CD8-positive, alpha-beta memory T cell (primary cell): Measurements from ENCODE around the gene TASOR2. TPM values are rescaled to one million over a fixed set of nuclear protein-coding genes. Genes with fewer than 3 reads are reported as not detected.
A peak's percentile ranks its signal among the peaks of the same experiment; 100 is the strongest.

Experiments used
- CTCF ChIA-PET: fragments of 350-600 bp; sonication (Branson Sonifier 250); formaldehyde crosslinking; loops from one replicate; lab custom pipeline; 2021; ENCODE audit warnings: antibody characterized with exemption; lab: Charles Lee
- POLR2A ChIA-PET: fragments of 350-600 bp; sonication (Branson Sonifier 250); formaldehyde crosslinking; loops from one replicate; lab custom pipeline; 2021; ENCODE audit warnings: antibody characterized with exemption; lab: Charles Lee
- DNase-seq, 5 donors: peaks; one replicate each; pipeline versions ENCODE4 v3.0.0 to v3.0.0-alpha.2; 2020 to 2022; ENCODE audit warnings: mixed read lengths in 1 of 5
- H3K27ac ChIP-seq: one replicate; pipeline ENCODE4 v1.7.0; 2013; ENCODE audit warnings: low read depth, mild to moderate bottlenecking, low read length, moderate library complexity
- H3K27me3 ChIP-seq: 2 replicates; pipeline ENCODE4 v1.7.0; 2013; ENCODE audit warnings: low read length, mild to moderate bottlenecking; ENCODE audit not compliant: insufficient read depth, poor library complexity, severe bottlenecking
- H3K36me3 ChIP-seq: 2 replicates; pipeline ENCODE4 v1.7.0; 2013; ENCODE audit warnings: mild to moderate bottlenecking, low read length, moderate library complexity; ENCODE audit not compliant: insufficient read depth
- H3K4me1 ChIP-seq: 2 replicates; pipeline ENCODE4 v1.7.0; 2013; ENCODE audit warnings: mild to moderate bottlenecking, low read length, moderate library complexity; ENCODE audit not compliant: insufficient read depth
- H3K4me3 ChIP-seq: 2 replicates; pipeline ENCODE4 v1.7.0; 2013; ENCODE audit warnings: mild to moderate bottlenecking, low read length
- H3K9me3 ChIP-seq: 2 replicates; pipeline ENCODE4 v1.7.0; 2013; ENCODE audit warnings: mild to moderate bottlenecking, low read length
- H3K27ac Mint-ChIP-seq, 8 donors: one replicate each; pipeline ENCODE4 v1.8.0; 2020 to 2021; ENCODE audit warnings: mixed read lengths in 8 of 8, mild to moderate bottlenecking in 6 of 8, inconsistent platforms in 3 of 8, moderate library complexity in 3 of 8
- H3K27me3 Mint-ChIP-seq, 2 donors: one replicate each; pipeline ENCODE4 v1.8.0; 2020 to 2021; ENCODE audit warnings: mixed read lengths in 2 of 2, mild to moderate bottlenecking in 1 of 2, moderate library complexity in 1 of 2
- H3K36me3 Mint-ChIP-seq, 3 donors: one replicate each; pipeline ENCODE4 v1.8.0; 2020 to 2021; ENCODE audit warnings: mixed read lengths in 3 of 3, inconsistent platforms in 1 of 3, mild to moderate bottlenecking in 1 of 3
- H3K4me1 Mint-ChIP-seq, 3 donors: one replicate each; pipeline ENCODE4 v1.8.0; 2020 to 2021; ENCODE audit warnings: mixed read lengths in 3 of 3, inconsistent platforms in 1 of 3, mild to moderate bottlenecking in 1 of 3
- H3K4me3 Mint-ChIP-seq, 7 donors: one replicate each; pipeline ENCODE4 v1.8.0; 2020 to 2021; ENCODE audit warnings: mixed read lengths in 7 of 7, mild to moderate bottlenecking in 6 of 7, moderate library complexity in 4 of 7, inconsistent platforms in 2 of 7
- H3K9me3 Mint-ChIP-seq, 5 donors: one replicate each; pipeline ENCODE4 v1.8.0; 2020 to 2022; ENCODE audit warnings: mixed read lengths in 5 of 5, mild to moderate bottlenecking in 3 of 5, moderate library complexity in 2 of 5, inconsistent platforms in 1 of 5
- polyA plus RNA-seq: library from polyadenylated mRNA; unstranded; fragments of 300-500 nt; fragmentation: Illumina TruSeq; gene quantifications from one replicate; pipeline ENCODE4 v1.2.3, GENCODE V29; 2021
- total RNA-seq, 2 experiments: library from RNA; stranded (reverse); gene quantifications; one replicate each; pipeline ENCODE4 v1.2.3, GENCODE V29; 2021

The TASOR2 gene
- total and polyA plus RNA-seq, 3 experiments from 2014 or later = 11.6 to 74.2 (median 71.2) TPM

- Mint-ChIP-seq H3K4me3 (no peak overlapping the region), H3K27me3 (peaks cover 0 to 2% of the 10 kb centered on the region in 2 donors), H3K36me3 (no peaks in the 10 kb centered on the region), H3K9me3 (no peaks in the 10 kb centered on the region), H3K27ac (peak overlapping the region in 3 of 8 donors; percentile 22 to 64 (median 28)), H3K4me1 (peaks cover 18 to 46% (median 33%) of the 10 kb centered on the region in 3 donors)
- no peak for DNase-seq
- H3K9me3 ChIP-seq = no peaks in the 10 kb centered on the region
- CTCF ChIA-PET = interaction anchor here (0.7 to 1.0 kb wide), 2 partner anchors 9 to 56 kb away, joined by 3 read pairs; no protein-coding TSS in a partner anchor
- no peak overlapping the region for H3K4me3 ChIP-seq
- POLR2A ChIA-PET = interaction anchor here (0.6 to 0.7 kb wide), 2 partner anchors 10 to 32 kb away, joined by 4 to 5 read pairs; no protein-coding TSS in a partner anchor
- H3K27me3 ChIP-seq = no peaks in the 10 kb centered on the region
- peaks cover 22% of the 10 kb centered on the region for H3K4me1 ChIP-seq
- no peaks in the 10 kb centered on the region for H3K36me3 ChIP-seq
- no peak overlapping the region for H3K27ac ChIP-seq
These were observed 24.7 kb upstream of the TASOR2 start for GRCh38 chr10:5659702-5660528.

- Mint-ChIP-seq H3K27me3 (peaks cover 0 to 4% of the 10 kb centered on the region in 2 donors), H3K36me3 (no peaks in the 10 kb centered on the region)
- H3K27ac ChIP-seq = no peak overlapping the region
These were observed 23.6 kb upstream of the TASOR2 start for GRCh38 chr10:5661043-5661442.

GRCh38 chr10:5662708-5663579 is 21.7 kb upstream of the TASOR2 start:
- H3K27ac Mint-ChIP-seq = peak overlapping the region in 1 of 8 donors; percentile 37

More at GRCh38 chr10:5661043-5661442, 23.6 kb upstream of the TASOR2 start:
- H3K27me3 ChIP-seq = no peaks in the 10 kb centered on the region
- Mint-ChIP-seq H3K27ac (peak overlapping the region in 1 of 8 donors; percentile 6), H3K9me3 (no peaks in the 10 kb centered on the region), H3K4me3 (no peak overlapping the region), H3K4me1 (peaks cover 21 to 43% (median 35%) of the 10 kb centered on the region in 3 donors)
- no peak overlapping the region for H3K4me3 ChIP-seq
- no peaks in the 10 kb centered on the region for H3K9me3 ChIP-seq
- CTCF ChIA-PET = interaction anchor here (0.7 kb wide), 1 partner anchor 54 kb away, joined by 3 read pairs; no protein-coding TSS in a partner anchor
- no peaks in the 10 kb centered on the region for H3K36me3 ChIP-seq
- DNase-seq = no peak
- POLR2A ChIA-PET = no interaction called here
- peaks cover 23% of the 10 kb centered on the region for H3K4me1 ChIP-seq

GRCh38 chr10:5663692-5664427 is 20.8 kb upstream of the TASOR2 start:
- ChIA-PET POLR2A (no interaction called here), CTCF (no interaction called here)
- peaks cover 22 to 41% (median 33%) of the 10 kb centered on the region in 3 donors for H3K4me1 Mint-ChIP-seq
- DNase-seq = no peak
- H3K27ac ChIP-seq = no peak overlapping the region
- H3K36me3 Mint-ChIP-seq = peaks cover 0 to 3% (median 0%) of the 10 kb centered on the region in 3 donors
- peak overlapping the region in 2 of 7 donors; percentile 22 to 70 for H3K4me3 Mint-ChIP-seq
- H3K27me3 Mint-ChIP-seq = peaks cover 0 to 4% of the 10 kb centered on the region in 2 donors
- no peaks in the 10 kb centered on the region for H3K36me3 ChIP-seq
- no peaks in the 10 kb centered on the region for H3K9me3 Mint-ChIP-seq
- no peaks in the 10 kb centered on the region for H3K27me3 ChIP-seq
- H3K27ac Mint-ChIP-seq = no peak overlapping the region
- no peak overlapping the region for H3K4me3 ChIP-seq
- H3K4me1 ChIP-seq = peaks cover 17% of the 10 kb centered on the region
- H3K9me3 ChIP-seq = no peaks in the 10 kb centered on the region

More at GRCh38 chr10:5662708-5663579, 21.7 kb upstream of the TASOR2 start:
- Histone ChIP-seq H3K27ac (no peak overlapping the region), H3K4me1 (peaks cover 17% of the 10 kb centered on the region), H3K36me3 (no peaks in the 10 kb centered on the region), H3K9me3 (no peaks in the 10 kb centered on the region), H3K4me3 (no peak overlapping the region), H3K27me3 (no peaks in the 10 kb centered on the region)
- H3K4me3 Mint-ChIP-seq = peak overlapping the region in 1 of 7 donors; percentile 43
- ChIA-PET CTCF (no interaction called here), POLR2A (no interaction called here)
- H3K36me3 Mint-ChIP-seq = peaks cover 0 to 3% (median 0%) of the 10 kb centered on the region in 3 donors
- H3K9me3 Mint-ChIP-seq = no peaks in the 10 kb centered on the region
- peaks cover 0 to 4% of the 10 kb centered on the region in 2 donors for H3K27me3 Mint-ChIP-seq
- peaks cover 22 to 41% (median 33%) of the 10 kb centered on the region in 3 donors for H3K4me1 Mint-ChIP-seq
- DNase-seq = no peak

- peaks cover 17% of the 10 kb centered on the region for H3K4me1 ChIP-seq
- CTCF ChIA-PET = interaction anchor here (1.1 kb wide), 1 partner anchor 269 kb away, joined by 3 read pairs; no protein-coding TSS in a partner anchor
- POLR2A ChIA-PET = interaction anchor here (0.6 kb wide), 1 partner anchor 72 kb away, joined by 3 read pairs; no protein-coding TSS in a partner anchor
- H3K4me3 ChIP-seq = peak overlapping the region; percentile 59
- no peaks in the 10 kb centered on the region for H3K9me3 ChIP-seq
- Mint-ChIP-seq H3K9me3 (no peaks in the 10 kb centered on the region), H3K36me3 (peaks cover 0 to 3% (median 0%) of the 10 kb centered on the region in 3 donors), H3K27ac (peak overlapping the region in 3 of 8 donors; percentile 59 to 87 (median 73)), H3K4me1 (peaks cover 14 to 27% (median 24%) of the 10 kb centered on the region in 3 donors), H3K27me3 (peaks cover 4 to 7% of the 10 kb centered on the region in 2 donors), H3K4me3 (peak overlapping the region; percentile 77 to 96 (median 84))
- H3K27ac ChIP-seq = peak overlapping the region; percentile 31
- DNase-seq = no peak
- H3K36me3 ChIP-seq = no peaks in the 10 kb centered on the region
- no peaks in the 10 kb centered on the region for H3K27me3 ChIP-seq
These were observed 19.1 kb upstream of the TASOR2 start for GRCh38 chr10:5665373-5666007.

GRCh38 chr10:5666008-5666840 is 18.4 kb upstream of the TASOR2 start, which contains the start of gene ASB13:
Gene ASB13 (minus strand): TSS chr10:5666595. CDS start chr10:5666551, 44 bp downstream.
- Mint-ChIP-seq H3K27me3 (peaks cover 4 to 13% of the 10 kb centered on the region in 2 donors), H3K4me1 (peaks cover 13 to 24% (median 23%) of the 10 kb centered on the region in 3 donors), H3K9me3 (no peaks in the 10 kb centered on the region), H3K27ac (peak within 1 kb of the TSS in 5 of 8 donors; percentile 55 to 87 (median 68)), H3K36me3 (peaks cover 0 to 3% (median 0%) of the 10 kb centered on the region in 3 donors), H3K4me3 (peak within 1 kb of the TSS; percentile 90 to 96 (median 93))
- ChIA-PET POLR2A (no interaction called here), CTCF (interaction anchor here (1.1 kb wide), 1 partner anchor 268 kb away, joined by 3 read pairs; no protein-coding TSS in a partner anchor)
- Histone ChIP-seq H3K4me1 (peaks cover 17% of the 10 kb centered on the region), H3K9me3 (no peaks in the 10 kb centered on the region), H3K27me3 (no peaks in the 10 kb centered on the region), H3K27ac (peak within 1 kb of the TSS; percentile 31), H3K4me3 (peak within 1 kb of the TSS; percentile 73), H3K36me3 (no peaks in the 10 kb centered on the region)
- peak in 3 of 5 donors; percentile 17 to 26 (median 18) for DNase-seq
